Bronchial epithelial cell (primary cell): ENCODE measurements around the gene PCNX3. TPM values are rescaled to one million over a fixed set of nuclear protein-coding genes. Genes with fewer than 3 reads are reported as not detected.

Source experiments
- DNase-seq: peaks from one replicate; pipeline ENCODE4 v3.0.0-alpha.2; 2010; ENCODE audit warnings: low read depth
- FAIRE-seq: peaks from 2 replicates; lab custom pipeline; 2011; peaks lifted over from hg19 to GRCh38; lab: Jason Lieb, UNC
- H3K27me3 ChIP-seq: 2 replicates; pipeline ENCODE4 v1.5.1; 2011; ENCODE audit warnings: low read length; ENCODE audit not compliant: control insufficient read depth, insufficient read depth
- H3K36me3 ChIP-seq: 2 replicates; pipeline ENCODE4 v1.5.1; 2011; ENCODE audit warnings: low read length; ENCODE audit not compliant: control insufficient read depth, insufficient read depth
- H3K4me3 ChIP-seq: 2 replicates; pipeline ENCODE4 v1.5.1; 2011; ENCODE audit warnings: mild to moderate bottlenecking, low read depth, low read length, control low read depth
- total RNA-seq: library from RNA; depleted of rRNA; stranded (reverse); fragments of >200 nt; gene quantifications from 2 replicates; pipeline ENCODE4 v1.2.1, GENCODE V29; 2014
- TF ChIP-seq, protein P1 (sequence below): IDR thresholded peaks from 2 replicates; pipeline ENCODE4 v1.5.1; 2011; ENCODE audit warnings: mild to moderate bottlenecking, moderate library complexity, low read length, control low read depth, inconsistent platforms; ENCODE audit not compliant: insufficient read depth, severe bottlenecking

Gene PCNX3
- total RNA-seq, 1 donor from 2014 or later: 5.3 TPM

DNA sequence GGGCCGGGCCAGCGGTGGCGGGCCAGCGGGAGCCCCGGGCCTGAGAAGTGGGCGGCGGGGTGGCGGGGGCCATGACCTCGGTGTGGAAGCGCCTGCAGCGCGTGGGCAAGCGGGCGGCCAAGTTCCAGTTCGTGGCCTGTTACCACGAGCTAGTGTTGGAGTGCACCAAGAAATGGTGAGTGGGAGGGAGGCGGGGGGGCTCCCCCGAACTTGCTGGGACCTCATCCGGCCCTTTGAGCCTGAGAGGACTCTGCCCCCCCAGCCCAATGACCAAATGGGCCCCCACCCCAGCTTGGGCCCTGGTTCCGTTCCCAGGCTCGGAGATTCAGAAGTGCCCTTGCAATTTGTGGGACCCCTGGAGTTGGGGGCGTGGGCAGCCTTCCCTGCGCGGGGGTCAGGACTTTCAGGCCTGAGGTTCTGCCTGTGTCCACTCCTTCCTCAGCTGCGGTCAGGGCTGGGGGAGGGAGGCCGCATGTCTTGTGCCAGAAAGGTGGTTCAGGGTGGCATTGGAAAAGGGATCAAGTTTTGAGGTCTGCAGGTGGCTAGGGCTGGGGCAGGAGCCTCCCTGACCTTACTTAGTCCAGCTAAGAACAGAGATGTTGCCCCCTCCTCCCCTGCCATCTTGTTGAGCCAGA lies 39.2 kb upstream of the PCNX3 start:
- DNase-seq (no peak), FAIRE-seq (no peak)
- TF ChIP-seq, protein P1, sequence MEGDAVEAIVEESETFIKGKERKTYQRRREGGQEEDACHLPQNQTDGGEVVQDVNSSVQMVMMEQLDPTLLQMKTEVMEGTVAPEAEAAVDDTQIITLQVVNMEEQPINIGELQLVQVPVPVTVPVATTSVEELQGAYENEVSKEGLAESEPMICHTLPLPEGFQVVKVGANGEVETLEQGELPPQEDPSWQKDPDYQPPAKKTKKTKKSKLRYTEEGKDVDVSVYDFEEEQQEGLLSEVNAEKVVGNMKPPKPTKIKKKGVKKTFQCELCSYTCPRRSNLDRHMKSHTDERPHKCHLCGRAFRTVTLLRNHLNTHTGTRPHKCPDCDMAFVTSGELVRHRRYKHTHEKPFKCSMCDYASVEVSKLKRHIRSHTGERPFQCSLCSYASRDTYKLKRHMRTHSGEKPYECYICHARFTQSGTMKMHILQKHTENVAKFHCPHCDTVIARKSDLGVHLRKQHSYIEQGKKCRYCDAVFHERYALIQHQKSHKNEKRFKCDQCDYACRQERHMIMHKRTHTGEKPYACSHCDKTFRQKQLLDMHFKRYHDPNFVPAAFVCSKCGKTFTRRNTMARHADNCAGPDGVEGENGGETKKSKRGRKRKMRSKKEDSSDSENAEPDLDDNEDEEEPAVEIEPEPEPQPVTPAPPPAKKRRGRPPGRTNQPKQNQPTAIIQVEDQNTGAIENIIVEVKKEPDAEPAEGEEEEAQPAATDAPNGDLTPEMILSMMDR: no peak
- Histone ChIP-seq H3K36me3 (peaks cover 24% of the 10 kb centered on the region), H3K4me3 (peak overlapping the region; percentile 63), H3K27me3 (no peaks in the 10 kb centered on the region)

DNA sequence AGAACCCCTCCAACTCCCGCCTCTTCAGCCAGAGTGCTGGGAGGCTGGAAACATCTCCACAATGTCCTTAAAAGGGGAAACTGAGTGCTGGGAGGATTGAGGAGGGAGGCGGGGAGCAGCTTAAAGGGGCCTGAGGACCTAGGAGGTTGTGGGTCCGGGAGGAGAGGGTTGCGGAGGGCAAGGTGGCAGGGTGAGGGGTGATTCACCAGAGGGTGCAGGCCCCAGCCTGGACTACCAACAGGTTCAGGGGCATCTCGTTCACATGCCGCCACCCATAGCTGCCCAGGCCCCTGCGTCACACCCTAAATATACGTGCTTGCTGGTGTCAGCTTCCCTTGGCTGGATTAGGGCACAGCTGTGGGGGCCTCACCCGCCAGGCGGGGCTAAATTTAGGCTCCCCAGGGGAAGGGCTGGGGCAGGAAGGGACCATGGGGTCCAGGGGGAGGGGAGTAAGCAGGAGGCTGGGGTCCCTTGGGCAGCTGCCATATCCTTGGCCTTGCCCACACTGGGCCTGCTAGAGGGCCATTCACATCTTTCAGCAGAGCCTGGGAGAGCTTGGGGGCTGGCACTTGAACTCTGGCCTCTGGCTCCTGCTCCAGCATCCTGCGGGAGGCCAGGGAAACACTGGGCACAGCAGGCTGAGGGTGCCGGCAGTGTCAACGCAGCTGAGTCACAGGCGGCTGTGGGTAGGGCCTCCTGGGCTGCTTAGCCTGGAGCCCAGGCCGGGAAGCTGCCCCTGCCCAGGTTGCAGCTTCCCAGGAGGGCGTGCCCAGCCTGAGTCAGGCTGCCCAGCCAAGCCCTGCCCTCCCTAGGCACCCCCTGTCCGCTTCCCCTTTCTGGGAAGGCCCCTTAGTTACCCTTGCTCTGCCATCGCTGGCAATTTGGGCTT lies 38.5 kb upstream of the PCNX3 start:
- TF ChIP-seq, protein P1: no peak
- DNase-seq (peak; percentile 84), FAIRE-seq (peak; percentile 79)
- Histone ChIP-seq H3K36me3 (peaks cover 29% of the 10 kb centered on the region), H3K27me3 (no peaks in the 10 kb centered on the region), H3K4me3 (peak overlapping the region; percentile 63)

DNA sequence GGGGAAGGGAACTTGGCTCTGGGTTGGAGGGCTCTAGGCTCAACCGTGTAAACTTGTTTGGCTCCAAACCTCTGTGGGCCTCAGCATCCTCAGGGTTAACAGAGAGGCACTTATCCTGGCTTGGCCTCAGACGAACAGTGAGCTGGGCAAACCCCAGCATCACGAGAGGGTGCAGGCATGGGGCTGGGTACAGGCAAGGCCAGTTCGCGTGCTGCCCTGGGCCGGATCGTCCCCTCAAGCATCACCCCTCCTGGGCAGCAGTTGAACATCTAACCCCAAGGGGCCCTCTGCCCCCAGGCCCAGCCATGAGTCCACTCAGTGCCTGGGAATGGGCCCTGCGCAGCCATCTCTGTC lies 37.8 kb upstream of the PCNX3 start:
- DNase-seq (no peak), FAIRE-seq (no peak)
- TF ChIP-seq, protein P1: no peak
- H3K36me3 ChIP-seq: peaks cover 29% of the 10 kb centered on the region
- H3K4me3 ChIP-seq: no peak overlapping the region
- H3K27me3 ChIP-seq: no peaks in the 10 kb centered on the region

DNA sequence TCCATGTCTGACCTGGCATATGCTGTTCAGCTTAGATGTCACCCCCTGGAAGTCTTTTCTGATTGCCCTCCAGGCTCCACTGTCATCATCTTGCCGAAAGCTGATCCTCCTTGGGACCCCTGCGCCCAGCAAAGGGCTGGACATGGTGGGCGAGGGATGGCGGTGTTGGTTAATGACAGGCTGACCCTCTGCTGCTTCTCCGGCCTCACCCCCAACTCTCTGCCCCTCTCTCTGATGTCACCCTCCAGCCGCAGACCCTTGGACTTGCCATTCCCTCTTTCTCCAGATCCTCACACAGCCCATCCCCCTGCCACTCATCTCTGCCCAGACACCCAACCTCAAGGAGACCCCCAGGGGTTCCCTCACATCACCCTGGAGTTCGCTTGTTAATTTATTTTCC lies 37.4 kb upstream of the PCNX3 start:
- DNase-seq (no peak), FAIRE-seq (peak; percentile 28)
- H3K4me3 ChIP-seq: no peak overlapping the region
- peaks cover 29% of the 10 kb centered on the region for H3K36me3 ChIP-seq
- H3K27me3 ChIP-seq: no peaks in the 10 kb centered on the region
- TF ChIP-seq, protein P1: no peak

DNA sequence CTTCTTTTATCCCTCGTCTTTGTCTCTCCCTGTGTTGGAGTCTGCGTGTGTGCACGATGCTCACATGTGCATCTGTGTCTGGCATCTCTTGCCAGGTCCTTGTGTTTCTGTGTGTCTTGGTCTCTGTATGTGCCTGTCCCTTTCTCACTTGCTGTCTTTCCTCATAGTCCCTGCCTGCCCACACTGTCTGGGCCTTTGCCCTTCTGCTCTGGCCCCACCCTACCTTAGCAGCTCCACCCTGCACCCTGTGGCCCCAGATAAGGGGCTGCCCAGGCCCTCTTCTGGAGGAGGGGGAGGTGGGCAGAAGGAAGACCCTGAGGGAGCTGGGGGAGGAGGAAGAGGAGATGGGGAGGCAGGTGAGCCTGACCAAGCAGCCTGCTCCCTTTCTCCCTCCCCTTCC lies 36.9 kb upstream of the PCNX3 start:
- H3K36me3 ChIP-seq: peaks cover 32% of the 10 kb centered on the region
- no peaks in the 10 kb centered on the region for H3K27me3 ChIP-seq
- TF ChIP-seq, protein P1: no peak
- DNase-seq (no peak), FAIRE-seq (peak; percentile 96)
- H3K4me3 ChIP-seq: no peak overlapping the region
